GM12878 (cell line): Measurements from ENCODE around the gene SSX2IP. TPM values are rescaled to one million over a fixed set of nuclear protein-coding genes. Genes with fewer than 3 reads are reported as not detected.

Experiments used
- ATAC-seq: fragments of 200-7000 bp; cut with Tn5 transposase; 3 replicates; pipeline ENCODE4 v1.9.1; 2020; ENCODE audit warnings: mild to moderate bottlenecking, moderate library complexity
- BruUV-seq: library from RNA; stranded (reverse); fragments of 400-500 nt; replicated peaks from 2 replicates; lab custom pipeline; 2021; lab: Mats Ljungman, UMichigan
- CTCF ChIA-PET: fragments of 300-600 bp; sonication (Branson Sonifier 250); formaldehyde crosslinking; extraction: SDS; loops from one replicate; lab custom pipeline; 2021; ENCODE audit warnings: inconsistent platforms; lab: Yijun Ruan, JAX
- POLR2A ChIA-PET: fragments of 350-600 bp; formaldehyde crosslinking; extraction: SDS; loops from one replicate; lab custom pipeline; 2021; ENCODE audit warnings: inconsistent platforms; lab: Charles Lee
- RAD21 ChIA-PET: fragments of 300-600 bp; sonication (Branson Sonifier 250); formaldehyde crosslinking; loops from one replicate; lab custom pipeline; 2023; ENCODE audit warnings: antibody characterized with exemption; ENCODE audit not compliant: unreplicated experiment; lab: Charles Lee
- SMC1A ChIA-PET: fragments of 300-600 bp; sonication (Branson Sonifier 250); formaldehyde crosslinking; loops from one replicate; lab custom pipeline; 2023; ENCODE audit not compliant: unreplicated experiment, uncharacterized antibody; lab: Charles Lee
- DNase-seq: peaks from one replicate; pipeline ENCODE4 v3.0.0-alpha.2; 2011; ENCODE audit warnings: low read depth, low spot score
- FAIRE-seq: peaks from 3 replicates; lab custom pipeline; 2011; peaks lifted over from hg19 to GRCh38; lab: Jason Lieb, UNC
- H2AFZ ChIP-seq: 2 replicates; pipeline ENCODE4 v1.6.0; 2011; ENCODE audit warnings: low read depth, low read length, control low read depth; ENCODE audit not compliant: control insufficient read depth
- H3K27ac ChIP-seq: 2 replicates; pipeline ENCODE4 v1.5.1; 2011; ENCODE audit warnings: control low read depth; ENCODE audit not compliant: control insufficient read depth, insufficient read depth
- H3K27me3 ChIP-seq, 2 experiments: replicated peaks in 1 of 2; 2 replicates each; pipeline versions ENCODE4 v1.6.0 to v1.6.1; 2011; ENCODE audit warnings: low read length in 1 of 2; ENCODE audit not compliant: control insufficient read depth in 2 of 2, insufficient read depth in 2 of 2
- H3K36me3 ChIP-seq, 2 experiments: 2 replicates each; pipeline ENCODE4 v1.5.1; 2011; ENCODE audit warnings: low read length in 1 of 2; ENCODE audit not compliant: control insufficient read depth in 2 of 2, insufficient read depth in 2 of 2
- H3K4me1 ChIP-seq: 2 replicates; pipeline ENCODE4 v1.6.1; 2011; ENCODE audit warnings: mild to moderate bottlenecking, low read length, moderate library complexity, mixed read lengths; ENCODE audit not compliant: control insufficient read depth, insufficient read depth
- H3K4me2 ChIP-seq: 2 replicates; pipeline ENCODE4 v1.6.0; 2011; ENCODE audit warnings: control low read depth; ENCODE audit not compliant: control insufficient read depth, insufficient read depth
- H3K4me3 ChIP-seq: fragments of 200-600 bp; sonication (generic); 2 replicates; pipeline ENCODE4 v1.5.1; 2016
- H3K79me2 ChIP-seq: 2 replicates; pipeline ENCODE4 v1.6.0; 2011; ENCODE audit warnings: low read length; ENCODE audit not compliant: control insufficient read depth, insufficient read depth
- H3K9ac ChIP-seq: 2 replicates; pipeline ENCODE4 v1.8.0; 2011; ENCODE audit warnings: low read length, control low read depth, mixed read lengths; ENCODE audit not compliant: control insufficient read depth, insufficient read depth
- H3K9me3 ChIP-seq: replicated peaks from 3 replicates; pipeline ENCODE4 v1.5.1; 2011; ENCODE audit warnings: mild to moderate bottlenecking, low read length; ENCODE audit not compliant: control insufficient read depth, insufficient read depth
- H4K20me1 ChIP-seq: 2 replicates; pipeline ENCODE4 v1.6.0; 2011; ENCODE audit not compliant: control insufficient read depth, insufficient read depth
- ATF7 ChIP-seq: fragments of 450-650 bp; IDR thresholded peaks from 2 replicates; pipeline ENCODE4 v1.6.1; 2016; ENCODE audit warnings: low read depth, mild to moderate bottlenecking
- CREB1 ChIP-seq: IDR thresholded peaks from 2 replicates; pipeline ENCODE4 v1.6.1; 2012; ENCODE audit warnings: low read depth, mild to moderate bottlenecking, inconsistent platforms
- CREM ChIP-seq: IDR thresholded peaks from 2 replicates; pipeline ENCODE4 v1.6.1; 2014; ENCODE audit warnings: antibody characterized with exemption, low read depth
- EP300 ChIP-seq, 2 experiments: fragments of 150-350 bp in 1 of 2; IDR thresholded peaks; 2 replicates each; pipeline ENCODE4 v1.6.1; 2011 to 2012; ENCODE audit warnings: low read depth in 2 of 2, low read length in 2 of 2, borderline replicate concordance in 1 of 2, improper control_type of control experiment in 1 of 2, inconsistent platforms in 1 of 2; ENCODE audit not compliant: control insufficient read depth in 1 of 2
- ETV6 ChIP-seq, 2 experiments: fragments of 450-650 bp in 1 of 2; IDR thresholded peaks in 1 of 2; conservative IDR thresholded peaks in 1 of 2; 2 replicates each; pipeline ENCODE4 v1.6.1; 2014; ENCODE audit warnings: antibody characterized with exemption in 1 of 2, borderline replicate concordance in 1 of 2, low read depth in 1 of 2, mild to moderate bottlenecking in 1 of 2, moderate library complexity in 1 of 2
- HCFC1 ChIP-seq: fragments of 150-350 bp; IDR thresholded peaks from 2 replicates; pipeline ENCODE4 v1.6.1; 2014; ENCODE audit warnings: low read length
- HDAC2 ChIP-seq: fragments of 200-600 bp; sonication (generic); IDR thresholded peaks from 2 replicates; pipeline ENCODE4 v1.6.1; 2017
- HDAC6 ChIP-seq: fragments of 200-600 bp; sonication (generic); IDR thresholded peaks from one replicate; pipeline ENCODE4 v1.8.0; 2017; ENCODE audit warnings: antibody characterized with exemption; ENCODE audit not compliant: unreplicated experiment
- JUNB ChIP-seq: IDR thresholded peaks from 2 replicates; pipeline ENCODE4 v1.6.1; 2016; ENCODE audit warnings: antibody characterized with exemption, mild to moderate bottlenecking
- MEF2B ChIP-seq: fragments of 450-650 bp; IDR thresholded peaks from 2 replicates; pipeline ENCODE4 v1.6.1; 2018; ENCODE audit warnings: mild to moderate bottlenecking, moderate library complexity; ENCODE audit not compliant: partially characterized antibody, poor library complexity, severe bottlenecking
- NFXL1 ChIP-seq: fragments of 450-650 bp; IDR thresholded peaks from 2 replicates; pipeline ENCODE4 v1.6.1; 2017; ENCODE audit warnings: antibody characterized with exemption, mild to moderate bottlenecking, borderline replicate concordance
- NFYA ChIP-seq: IDR thresholded peaks from 2 replicates; pipeline ENCODE4 v1.6.1; 2011; ENCODE audit warnings: low read depth, mild to moderate bottlenecking, low read length, improper control_type of control experiment, borderline replicate concordance
- POLR2AphosphoS2 ChIP-seq: IDR thresholded peaks from 2 replicates; pipeline ENCODE4 v1.6.1; 2011; ENCODE audit warnings: low read depth, mild to moderate bottlenecking, low read length, improper control_type of control experiment, moderate library complexity
- RB1 ChIP-seq: fragments of 450-650 bp; formaldehyde crosslinking; IDR thresholded peaks from 2 replicates; pipeline ENCODE4 v1.6.1; 2017; ENCODE audit warnings: mild to moderate bottlenecking, borderline replicate concordance
- RELA ChIP-seq: fragments of 450-650 bp; IDR thresholded peaks from 2 replicates; pipeline ENCODE4 v1.8.0; 2014; ENCODE audit warnings: borderline replicate concordance; ENCODE audit not compliant: partially characterized antibody
- TAF1 ChIP-seq: IDR thresholded peaks from 2 replicates; pipeline ENCODE4 v1.6.1; 2011; ENCODE audit warnings: mild to moderate bottlenecking, low read depth, low read length, borderline replicate concordance
- TARDBP ChIP-seq: IDR thresholded peaks from 2 replicates; pipeline ENCODE4 v1.6.1; 2016; ENCODE audit warnings: borderline replicate concordance
- WGBS: methylation state at CpG from one replicate; pipeline ENCODE4 v1.1.6; 2016; ENCODE audit warnings: low lambda C conversion rate; ENCODE audit not compliant: insufficient replicate concordance, insufficient coverage; ENCODE audit errors: missing lambda C conversion rate; 5-methylcytosine and 5-hydroxymethylcytosine counted together
- in situ Hi-C: fragments of 300-500 bp; cut with MboI; formaldehyde crosslinking; loops from 9 replicates; pipeline ENCODE4 v1.14.3; 2018; ENCODE audit warnings: mixed read lengths
- intact Hi-C: fragments of 100-400 bp; cut with micrococcal nuclease; formaldehyde crosslinking; loops from one replicate; pipeline ENCODE4 v1.14.2; 2022; ENCODE audit not compliant: unreplicated experiment
- polyA plus RNA-seq, 11 experiments: library from polyadenylated mRNA; depleted of rRNA in 4 of 11; unstranded in 6 of 11; stranded (reverse) in 5 of 11; fragments of >200 nt; fragmentation: Nextera tagmentation in 4 of 11; fragmentation: Illumina TruSeq in 1 of 11; extraction: Ambion mirVana in 4 of 11; extraction: Trizol in 1 of 11; gene quantifications; 1 replicate in 1 of 11; 2 replicates in 10 of 11; pipeline versions ENCODE4 v1.2.1 to v1.2.3, GENCODE V29; 2011 to 2016; ENCODE audit warnings: inconsistent platforms in 2 of 11, missing spikeins in 2 of 11, low read depth in 1 of 11
- total RNA-seq, 4 experiments: library from RNA; depleted of rRNA in 3 of 4; stranded (reverse); fragments of >200 nt in 3 of 4; fragmentation: Illumina TruSeq in 1 of 4; extraction: Trizol in 1 of 4; gene quantifications; 2 replicates each; pipeline versions ENCODE4 v1.2.1 to v1.2.3, GENCODE V29; 2013 to 2021
- TF ChIP-seq, protein P1 (sequence below): fragments of 450-650 bp; IDR thresholded peaks from 2 replicates; pipeline ENCODE4 v1.6.1; 2014; ENCODE audit warnings: mild to moderate bottlenecking

Gene SSX2IP
- total and polyA plus RNA-seq, 10 of the 15 experiments (the other 5 are each of a cell fraction or from before 2014, with no cell fraction given): 3.3 to 14.0 (median 10.4) TPM

DNA sequence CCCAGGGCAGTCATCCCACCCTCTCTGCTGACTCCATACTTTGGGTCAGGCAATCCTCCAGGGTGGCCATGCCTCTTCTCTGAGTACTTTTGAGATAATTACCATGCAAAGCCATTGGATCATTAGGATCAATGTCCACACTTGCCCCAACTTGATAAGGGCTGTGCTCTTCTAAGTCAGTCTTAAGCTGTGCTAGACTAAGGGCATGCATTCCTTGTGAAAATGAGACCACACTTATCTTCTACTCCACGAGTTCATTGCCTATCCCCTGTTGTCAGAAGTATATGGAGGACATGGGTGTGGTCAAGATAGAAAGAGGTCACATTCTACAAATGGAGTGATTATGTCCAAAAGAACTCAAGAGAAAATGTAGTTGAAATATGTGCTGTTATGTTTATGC is 18.9 kb upstream of the SSX2IP start:
- no peak for FAIRE-seq
- RAD21 ChIA-PET: no interaction called here
- H2AFZ ChIP-seq: no peak overlapping the region
- no peaks in the 10 kb centered on the region for H3K9me3 ChIP-seq
- no peaks in the 10 kb centered on the region; a peak in 1 of 4 replicates for H3K27me3 ChIP-seq
- no peak overlapping the region for H3K9ac ChIP-seq
- BruUV-seq: no TSS peak
- no peak for TF ChIP-seq HDAC2
- no peak for DNase-seq
- WGBS: 0% methylated on average over 1 of the region's 1 CpG
- POLR2A ChIA-PET: no interaction called here
- H3K27ac ChIP-seq: no peak overlapping the region
- intact Hi-C loops (no loop called here), in situ Hi-C loops (no loop called here)
- SMC1A ChIA-PET: interaction anchor here (1.3 kb wide), 1 partner anchor 15 kb away, joined by 3 read pairs; no protein-coding TSS in a partner anchor
- H3K79me2 ChIP-seq: no peaks in the 10 kb centered on the region
- H3K4me2 ChIP-seq: no peak overlapping the region
- no peaks in the 10 kb centered on the region for H4K20me1 ChIP-seq
- no peaks in the 10 kb centered on the region for H3K36me3 ChIP-seq
- no peak overlapping the region for H3K4me3 ChIP-seq
- H3K4me1 ChIP-seq: no peaks in the 10 kb centered on the region
- CTCF ChIA-PET: no interaction called here
- no peak for ATAC-seq

DNA sequence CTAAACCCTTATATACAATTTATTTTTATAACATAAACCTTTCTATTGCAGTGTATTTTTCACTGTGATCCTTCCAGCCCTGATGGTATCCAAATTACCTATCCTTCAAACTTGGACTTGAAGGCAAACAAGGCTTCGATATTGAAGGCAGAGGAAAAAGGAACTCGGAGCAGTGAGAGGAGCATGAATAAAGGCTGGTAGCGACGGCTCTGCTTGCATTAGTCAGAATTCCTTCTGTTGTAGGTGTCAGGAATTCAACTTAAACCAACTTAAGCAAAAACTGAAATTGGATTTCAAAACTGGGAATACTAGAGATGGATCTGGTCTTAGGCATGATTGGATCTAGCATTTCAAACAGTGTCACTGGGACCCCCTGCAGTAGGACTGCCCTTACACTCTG is 17.8 kb upstream of the SSX2IP start:
- intact Hi-C loops (no loop called here), in situ Hi-C loops (no loop called here)
- Histone ChIP-seq H3K9me3 (no peaks in the 10 kb centered on the region), H3K4me1 (no peaks in the 10 kb centered on the region), H3K4me3 (no peak overlapping the region), H3K27ac (no peak overlapping the region), H3K79me2 (no peaks in the 10 kb centered on the region), H3K27me3 (no peaks in the 10 kb centered on the region; a peak in 1 of 4 replicates), H3K4me2 (no peak overlapping the region), H3K9ac (no peak overlapping the region), H3K36me3 (no peaks in the 10 kb centered on the region), H2AFZ (no peak overlapping the region), H4K20me1 (no peaks in the 10 kb centered on the region)
- SMC1A ChIA-PET: interaction anchor here (4.2 to 12.6 kb wide), 2 partner anchors 7 to 14 kb away, joined by 24 to 113 read pairs; no protein-coding TSS in a partner anchor
- DNase-seq (no peak), FAIRE-seq (no peak), ATAC-seq (no peak)
- TF ChIP-seq HDAC6 (no peak), POLR2AphosphoS2 (no peak), EP300 (IDR thresholded peaks at IDR 0.05; ENCODE audit: borderline replicate concordance in 1 of 2, control insufficient read depth in 1 of 2, low read depth in 2 of 2, low read length in 2 of 2) (no peak), NFXL1 (no peak), TARDBP (no peak), TAF1 (no peak), ATF7 (no peak), JUNB (no peak), RB1 (no peak), CREB1 (no peak), NFYA (no peak), ETV6 (conservative IDR thresholded peaks at IDR 0.05 in 1 of 2, IDR thresholded peaks at IDR 0.05 in 1 of 2; ENCODE audit: borderline replicate concordance in 1 of 2, low read depth in 1 of 2) (no peak), RELA (no peak), MEF2B (no peak), HCFC1 (no peak), CREM (no peak)
- TF ChIP-seq, protein P1, sequence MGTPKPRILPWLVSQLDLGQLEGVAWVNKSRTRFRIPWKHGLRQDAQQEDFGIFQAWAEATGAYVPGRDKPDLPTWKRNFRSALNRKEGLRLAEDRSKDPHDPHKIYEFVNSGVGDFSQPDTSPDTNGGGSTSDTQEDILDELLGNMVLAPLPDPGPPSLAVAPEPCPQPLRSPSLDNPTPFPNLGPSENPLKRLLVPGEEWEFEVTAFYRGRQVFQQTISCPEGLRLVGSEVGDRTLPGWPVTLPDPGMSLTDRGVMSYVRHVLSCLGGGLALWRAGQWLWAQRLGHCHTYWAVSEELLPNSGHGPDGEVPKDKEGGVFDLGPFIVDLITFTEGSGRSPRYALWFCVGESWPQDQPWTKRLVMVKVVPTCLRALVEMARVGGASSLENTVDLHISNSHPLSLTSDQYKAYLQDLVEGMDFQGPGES: no peak
- WGBS: 32% methylated on average over 4 of the region's 4 CpGs
- BruUV-seq: no TSS peak
- RAD21 ChIA-PET: no interaction called here
- CTCF ChIA-PET: interaction anchor here (1.3 kb wide), 1 partner anchor 10 kb away, joined by 3 read pairs; no protein-coding TSS in a partner anchor
- POLR2A ChIA-PET: no interaction called here
